ENCODE data around the gene SLC35E1. TPM values are rescaled to one million over a fixed set of nuclear protein-coding genes. Genes with fewer than 3 reads are reported as not detected.

SLC35E1 gene
- polyA plus RNA-seq, 1 of the 3 experiments (the other 2 are of a cell fraction) = 23.5 TPM

DNA sequence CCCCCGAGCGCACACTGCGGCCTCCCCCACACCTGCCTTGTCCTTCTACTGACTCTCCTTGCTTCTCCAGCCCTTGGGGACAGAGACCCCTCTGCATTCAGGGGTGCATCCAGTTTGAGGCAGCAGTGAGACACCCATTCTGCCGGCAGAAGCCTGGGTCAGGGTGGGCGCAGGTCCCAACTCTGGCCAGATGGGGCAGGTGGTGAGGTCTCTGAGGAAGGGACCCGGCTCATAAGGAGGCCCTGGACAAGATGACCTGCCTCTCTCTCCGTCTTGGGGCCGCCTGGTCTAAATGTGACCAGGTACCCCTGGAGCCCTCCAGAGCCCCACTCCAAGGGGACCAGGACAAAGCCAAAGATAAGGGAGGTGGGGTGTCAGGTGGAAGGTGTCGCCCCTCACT, 36.1 kb downstream of the SLC35E1 start (continued):
- TF ChIP-seq SIN3A (IDR thresholded peaks at IDR 0.05; ENCODE audit: borderline replicate concordance, low read depth, low read length) (no peak), TEAD4 (IDR thresholded peaks at IDR 0.05; ENCODE audit: borderline replicate concordance, insufficient read depth) (no peak), MXI1 (IDR thresholded peaks at IDR 0.05; ENCODE audit: low read depth, low read length) (no peak), FOXM1 (IDR thresholded peaks at IDR 0.05; ENCODE audit: low read depth) (no peak), MEF2A (IDR thresholded peaks at IDR 0.05; ENCODE audit: borderline replicate concordance, low read depth) (no peak)

DNA sequence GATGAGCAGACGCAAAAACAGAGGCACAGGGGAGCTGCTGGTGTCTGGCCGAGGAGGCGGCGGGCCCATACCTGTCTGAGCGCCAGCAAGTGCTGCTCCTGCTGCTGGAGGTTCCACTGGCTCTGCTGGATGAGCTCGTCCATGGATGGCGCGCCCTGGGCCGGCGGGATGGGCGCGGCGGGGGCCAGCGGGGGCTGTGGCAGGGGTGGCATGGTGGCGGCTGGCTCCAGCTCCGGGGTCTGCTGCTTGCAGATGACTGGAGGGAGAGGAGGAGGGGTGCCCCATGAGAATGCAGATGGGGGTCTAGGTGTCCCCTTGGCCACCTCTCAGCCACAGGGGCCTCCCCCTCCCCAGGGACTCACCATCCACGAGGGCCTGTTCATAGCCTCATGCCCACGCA, 36.8 kb downstream of the SLC35E1 start:
- H3K4me2 ChIP-seq = no peak overlapping the region
- peaks cover 57% of the 10 kb centered on the region for H4K20me1 ChIP-seq (ENCODE audit: insufficient read depth)
- no peak overlapping the region for H3K27ac ChIP-seq (ENCODE audit: low read depth in 2 of 2, low read length in 1 of 2)
- ChIA-PET POLR2A (interaction anchor here (1.2 kb wide), 1 partner anchor 17 kb away, joined by 5 read pairs; no protein-coding TSS in a partner anchor), CTCF (interaction anchor here (1.2 kb wide), 1 partner anchor 18 kb away, joined by 3 read pairs; no protein-coding TSS in a partner anchor)
- no peak overlapping the region for H2AFZ ChIP-seq (ENCODE audit: low read depth)
- peaks cover 0 to 2% of the 10 kb centered on the region in 2 experiments; a peak in 2 of 4 replicates for H3K4me1 ChIP-seq (ENCODE audit: control insufficient read depth in 1 of 2, insufficient read depth in 2 of 2, low read depth in 1 of 2, low read length in 1 of 2)
- TF ChIP-seq, protein P1, sequence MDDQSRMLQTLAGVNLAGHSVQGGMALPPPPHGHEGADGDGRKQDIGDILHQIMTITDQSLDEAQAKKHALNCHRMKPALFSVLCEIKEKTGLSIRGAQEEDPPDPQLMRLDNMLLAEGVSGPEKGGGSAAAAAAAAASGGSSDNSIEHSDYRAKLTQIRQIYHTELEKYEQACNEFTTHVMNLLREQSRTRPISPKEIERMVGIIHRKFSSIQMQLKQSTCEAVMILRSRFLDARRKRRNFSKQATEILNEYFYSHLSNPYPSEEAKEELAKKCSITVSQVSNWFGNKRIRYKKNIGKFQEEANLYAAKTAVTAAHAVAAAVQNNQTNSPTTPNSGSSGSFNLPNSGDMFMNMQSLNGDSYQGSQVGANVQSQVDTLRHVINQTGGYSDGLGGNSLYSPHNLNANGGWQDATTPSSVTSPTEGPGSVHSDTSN (IDR thresholded peaks at IDR 0.05) = no peak
- TF ChIP-seq TAF1 (IDR thresholded peaks at IDR 0.05; ENCODE audit: borderline replicate concordance, low read depth, low read length) (no peak), MXI1 (IDR thresholded peaks at IDR 0.05; ENCODE audit: low read depth, low read length) (no peak), RXRA (IDR thresholded peaks at IDR 0.05; ENCODE audit: borderline replicate concordance, low read depth) (no peak), GATA2 (CRISPR knock-in tag; IDR thresholded peaks at IDR 0.05) (no peak), NRF1 (IDR thresholded peaks at IDR 0.05; ENCODE audit: low read depth, low read length) (no peak), FOSL2 (IDR thresholded peaks at IDR 0.05; ENCODE audit: borderline replicate concordance, low read depth) (no peak), JUND (IDR thresholded peaks at IDR 0.05) (no peak), NFIC (IDR thresholded peaks at IDR 0.05; ENCODE audit: borderline replicate concordance) (no peak), FOXJ3 (CRISPR knock-in tag; IDR thresholded peaks at IDR 0.05) (no peak), GABPA (IDR thresholded peaks at IDR 0.05; ENCODE audit: low read depth) (no peak), ELF1 (IDR thresholded peaks at IDR 0.05) (no peak), CHD2 (IDR thresholded peaks at IDR 0.05; ENCODE audit: low read length, partially characterized antibody) (no peak), RCOR1 (IDR thresholded peaks at IDR 0.05; ENCODE audit: low read length) (no peak), RAD21 (IDR thresholded peaks at IDR 0.05; ENCODE audit: low read length) (no peak), EZH2phosphoT487 (IDR thresholded peaks at IDR 0.05; ENCODE audit: borderline replicate concordance, low read depth) (no peak)
- TF ChIP-seq, protein P2, sequence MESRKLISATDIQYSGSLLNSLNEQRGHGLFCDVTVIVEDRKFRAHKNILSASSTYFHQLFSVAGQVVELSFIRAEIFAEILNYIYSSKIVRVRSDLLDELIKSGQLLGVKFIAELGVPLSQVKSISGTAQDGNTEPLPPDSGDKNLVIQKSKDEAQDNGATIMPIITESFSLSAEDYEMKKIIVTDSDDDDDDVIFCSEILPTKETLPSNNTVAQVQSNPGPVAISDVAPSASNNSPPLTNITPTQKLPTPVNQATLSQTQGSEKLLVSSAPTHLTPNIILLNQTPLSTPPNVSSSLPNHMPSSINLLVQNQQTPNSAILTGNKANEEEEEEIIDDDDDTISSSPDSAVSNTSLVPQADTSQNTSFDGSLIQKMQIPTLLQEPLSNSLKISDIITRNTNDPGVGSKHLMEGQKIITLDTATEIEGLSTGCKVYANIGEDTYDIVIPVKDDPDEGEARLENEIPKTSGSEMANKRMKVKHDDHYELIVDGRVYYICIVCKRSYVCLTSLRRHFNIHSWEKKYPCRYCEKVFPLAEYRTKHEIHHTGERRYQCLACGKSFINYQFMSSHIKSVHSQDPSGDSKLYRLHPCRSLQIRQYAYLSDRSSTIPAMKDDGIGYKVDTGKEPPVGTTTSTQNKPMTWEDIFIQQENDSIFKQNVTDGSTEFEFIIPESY (IDR thresholded peaks at IDR 0.05; ENCODE audit: borderline replicate concordance, low read depth) = no peak
- TF ChIP-seq, protein P3, sequence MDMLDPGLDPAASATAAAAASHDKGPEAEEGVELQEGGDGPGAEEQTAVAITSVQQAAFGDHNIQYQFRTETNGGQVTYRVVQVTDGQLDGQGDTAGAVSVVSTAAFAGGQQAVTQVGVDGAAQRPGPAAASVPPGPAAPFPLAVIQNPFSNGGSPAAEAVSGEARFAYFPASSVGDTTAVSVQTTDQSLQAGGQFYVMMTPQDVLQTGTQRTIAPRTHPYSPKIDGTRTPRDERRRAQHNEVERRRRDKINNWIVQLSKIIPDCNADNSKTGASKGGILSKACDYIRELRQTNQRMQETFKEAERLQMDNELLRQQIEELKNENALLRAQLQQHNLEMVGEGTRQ (IDR thresholded peaks at IDR 0.05; ENCODE audit: borderline replicate concordance, low read depth, low read length) = no peak
- TF ChIP-seq, protein P4, sequence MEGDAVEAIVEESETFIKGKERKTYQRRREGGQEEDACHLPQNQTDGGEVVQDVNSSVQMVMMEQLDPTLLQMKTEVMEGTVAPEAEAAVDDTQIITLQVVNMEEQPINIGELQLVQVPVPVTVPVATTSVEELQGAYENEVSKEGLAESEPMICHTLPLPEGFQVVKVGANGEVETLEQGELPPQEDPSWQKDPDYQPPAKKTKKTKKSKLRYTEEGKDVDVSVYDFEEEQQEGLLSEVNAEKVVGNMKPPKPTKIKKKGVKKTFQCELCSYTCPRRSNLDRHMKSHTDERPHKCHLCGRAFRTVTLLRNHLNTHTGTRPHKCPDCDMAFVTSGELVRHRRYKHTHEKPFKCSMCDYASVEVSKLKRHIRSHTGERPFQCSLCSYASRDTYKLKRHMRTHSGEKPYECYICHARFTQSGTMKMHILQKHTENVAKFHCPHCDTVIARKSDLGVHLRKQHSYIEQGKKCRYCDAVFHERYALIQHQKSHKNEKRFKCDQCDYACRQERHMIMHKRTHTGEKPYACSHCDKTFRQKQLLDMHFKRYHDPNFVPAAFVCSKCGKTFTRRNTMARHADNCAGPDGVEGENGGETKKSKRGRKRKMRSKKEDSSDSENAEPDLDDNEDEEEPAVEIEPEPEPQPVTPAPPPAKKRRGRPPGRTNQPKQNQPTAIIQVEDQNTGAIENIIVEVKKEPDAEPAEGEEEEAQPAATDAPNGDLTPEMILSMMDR (IDR thresholded peaks at IDR 0.05) = no peak
- TF ChIP-seq, protein P5, sequence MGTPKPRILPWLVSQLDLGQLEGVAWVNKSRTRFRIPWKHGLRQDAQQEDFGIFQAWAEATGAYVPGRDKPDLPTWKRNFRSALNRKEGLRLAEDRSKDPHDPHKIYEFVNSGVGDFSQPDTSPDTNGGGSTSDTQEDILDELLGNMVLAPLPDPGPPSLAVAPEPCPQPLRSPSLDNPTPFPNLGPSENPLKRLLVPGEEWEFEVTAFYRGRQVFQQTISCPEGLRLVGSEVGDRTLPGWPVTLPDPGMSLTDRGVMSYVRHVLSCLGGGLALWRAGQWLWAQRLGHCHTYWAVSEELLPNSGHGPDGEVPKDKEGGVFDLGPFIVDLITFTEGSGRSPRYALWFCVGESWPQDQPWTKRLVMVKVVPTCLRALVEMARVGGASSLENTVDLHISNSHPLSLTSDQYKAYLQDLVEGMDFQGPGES (IDR thresholded peaks at IDR 0.05; ENCODE audit: low read depth, low read length) = no peak
- H3K4me3 ChIP-seq (ENCODE audit: low read depth in 2 of 2, low read length in 1 of 2) = no peak overlapping the region
- H3K36me3 ChIP-seq (replicated peaks in 1 of 2; ENCODE audit: control insufficient read depth in 1 of 2, insufficient read depth in 2 of 2, low read length in 1 of 2) = peaks cover 21 to 61% of the 10 kb centered on the region in 2 experiments
- H3K9me3 ChIP-seq = no peaks in the 10 kb centered on the region
- no peaks in the 10 kb centered on the region for H3K9me2 ChIP-seq
- no peaks in the 10 kb centered on the region for H3K27me3 ChIP-seq (ENCODE audit: insufficient read depth)
- no peak overlapping the region for H3K9ac ChIP-seq
- 94% methylated on average over 6 of the region's 18 CpGs for WGBS (ENCODE audit: low lambda C conversion rate)
- peaks cover 73% of the 10 kb centered on the region for H3K79me2 ChIP-seq (ENCODE audit: insufficient read depth)
- no peak for DNase-seq
- no peaks in the 10 kb centered on the region for H3F3A ChIP-seq (replicated peaks; ENCODE audit: insufficient read depth)
